Muscle layer of duodenum (tissue), 2 donors: ENCODE results near the gene ZIC5.

Experiments used
- H3K27ac ChIP-seq: one replicate; pipeline ENCODE4 v1.7.0; 2013; ENCODE audit warnings: mild to moderate bottlenecking, low read length
- H3K27me3 ChIP-seq: one replicate; pipeline ENCODE4 v1.7.0; 2013; ENCODE audit warnings: low read depth, mild to moderate bottlenecking, control low read depth, low read length
- H3K36me3 ChIP-seq, 2 donors: one replicate each; pipeline ENCODE4 v1.7.0; 2013; ENCODE audit warnings: low read length in 2 of 2, control low read depth in 1 of 2, mild to moderate bottlenecking in 1 of 2; ENCODE audit not compliant: insufficient read depth in 2 of 2, control insufficient read depth in 1 of 2
- H3K4me1 ChIP-seq, 2 donors: one replicate each; pipeline ENCODE4 v1.7.0; 2013; ENCODE audit warnings: low read length in 2 of 2, mild to moderate bottlenecking in 2 of 2, control low read depth in 1 of 2, moderate library complexity in 1 of 2; ENCODE audit not compliant: insufficient read depth in 2 of 2, control insufficient read depth in 1 of 2
- H3K4me3 ChIP-seq, 2 donors: one replicate each; pipeline ENCODE4 v1.7.0; 2013; ENCODE audit warnings: low read length in 2 of 2, low read depth in 1 of 2, mild to moderate bottlenecking in 1 of 2
- H3K9me3 ChIP-seq, 2 donors: one replicate each; pipeline ENCODE4 v1.7.0; 2013; ENCODE audit warnings: low read length in 2 of 2, control low read depth in 1 of 2, mild to moderate bottlenecking in 1 of 2; ENCODE audit not compliant: control insufficient read depth in 1 of 2
- donor health status: healthy.

Gene ZIC5

GRCh38 chr13:99978799-99979452 lies 7.4 kb upstream of the ZIC5 start:
- no peak overlapping the region for H3K27ac ChIP-seq
- no peak overlapping the region for H3K4me3 ChIP-seq
- H3K27me3 ChIP-seq = peaks cover 79% of the 10 kb centered on the region
- no peaks in the 10 kb centered on the region for H3K36me3 ChIP-seq
- H3K4me1 ChIP-seq = peaks cover 0 to 49% of the 10 kb centered on the region in 2 donors
- peaks cover 6 to 15% of the 10 kb centered on the region in 2 donors for H3K9me3 ChIP-seq

GRCh38 chr13:99977912-99978798 lies 6.6 kb upstream of the ZIC5 start:
- Histone ChIP-seq H3K9me3 (peaks cover 6 to 19% of the 10 kb centered on the region in 2 donors), H3K4me1 (peaks cover 0 to 46% of the 10 kb centered on the region in 2 donors), H3K27me3 (peaks cover 79% of the 10 kb centered on the region), H3K4me3 (no peak overlapping the region), H3K27ac (no peak overlapping the region), H3K36me3 (no peaks in the 10 kb centered on the region)

GRCh38 chr13:99977334-99977911 lies 5.9 kb upstream of the ZIC5 start:
- Histone ChIP-seq H3K4me3 (no peak overlapping the region), H3K27ac (no peak overlapping the region), H3K4me1 (peaks cover 0 to 39% of the 10 kb centered on the region in 2 donors), H3K36me3 (no peaks in the 10 kb centered on the region), H3K27me3 (peaks cover 79% of the 10 kb centered on the region), H3K9me3 (peaks cover 6 to 19% of the 10 kb centered on the region in 2 donors)

- Histone ChIP-seq H3K27ac (no peak overlapping the region), H3K9me3 (peaks cover 6 to 19% of the 10 kb centered on the region in 2 donors), H3K36me3 (no peaks in the 10 kb centered on the region), H3K27me3 (peaks cover 88% of the 10 kb centered on the region), H3K4me3 (no peak overlapping the region), H3K4me1 (peaks cover 0 to 37% of the 10 kb centered on the region in 2 donors)
Measured at GRCh38 chr13:99976575-99976974, 5.0 kb upstream of the ZIC5 start.

- H3K4me1 ChIP-seq = peaks cover 0 to 37% of the 10 kb centered on the region in 2 donors
Measured at GRCh38 chr13:99975626-99976025, 4.1 kb upstream of the ZIC5 start.

GRCh38 chr13:99974939-99975561 lies 3.5 kb upstream of the ZIC5 start:
- H3K27ac ChIP-seq = no peak overlapping the region
- H3K4me1 ChIP-seq = peaks cover 0 to 34% of the 10 kb centered on the region in 2 donors
- H3K27me3 ChIP-seq = peaks cover 89% of the 10 kb centered on the region
- peaks cover 6 to 19% of the 10 kb centered on the region in 2 donors for H3K9me3 ChIP-seq
- H3K4me3 ChIP-seq = no peak overlapping the region
- no peaks in the 10 kb centered on the region for H3K36me3 ChIP-seq

More at GRCh38 chr13:99975626-99976025, 4.1 kb upstream of the ZIC5 start:
- H3K36me3 ChIP-seq = no peaks in the 10 kb centered on the region
- no peak overlapping the region for H3K27ac ChIP-seq
- H3K4me3 ChIP-seq = no peak overlapping the region
- H3K9me3 ChIP-seq = peaks cover 6 to 19% of the 10 kb centered on the region in 2 donors
- H3K27me3 ChIP-seq = peaks cover 92% of the 10 kb centered on the region

- Histone ChIP-seq H3K27ac (no peak overlapping the region), H3K9me3 (peaks cover 6 to 19% of the 10 kb centered on the region in 2 donors), H3K4me3 (no peak overlapping the region), H3K4me1 (peaks cover 0 to 34% of the 10 kb centered on the region in 2 donors), H3K36me3 (no peaks in the 10 kb centered on the region), H3K27me3 (peaks cover 83% of the 10 kb centered on the region)
Measured at GRCh38 chr13:99974296-99974938, 2.9 kb upstream of the ZIC5 start.

GRCh38 chr13:99973808-99974185 lies 2.2 kb upstream of the ZIC5 start:
- peaks cover 83% of the 10 kb centered on the region for H3K27me3 ChIP-seq

GRCh38 chr13:99973163-99973807 lies 1.7 kb upstream of the ZIC5 start:
- H3K9me3 ChIP-seq = peaks cover 6 to 19% of the 10 kb centered on the region in 2 donors
- peaks cover 0 to 35% of the 10 kb centered on the region in 2 donors for H3K4me1 ChIP-seq
- H3K4me3 ChIP-seq = no peak overlapping the region
- H3K36me3 ChIP-seq = no peaks in the 10 kb centered on the region
- no peak overlapping the region for H3K27ac ChIP-seq
- H3K27me3 ChIP-seq = peaks cover 83% of the 10 kb centered on the region

More at GRCh38 chr13:99973808-99974185, 2.2 kb upstream of the ZIC5 start:
- no peak overlapping the region for H3K4me3 ChIP-seq
- H3K27ac ChIP-seq = no peak overlapping the region
- peaks cover 0 to 35% of the 10 kb centered on the region in 2 donors for H3K4me1 ChIP-seq
- peaks cover 6 to 19% of the 10 kb centered on the region in 2 donors for H3K9me3 ChIP-seq
- H3K36me3 ChIP-seq = no peaks in the 10 kb centered on the region

GRCh38 chr13:99972190-99972731 lies 694 bp upstream of the ZIC5 start:
- Histone ChIP-seq H3K4me1 (peaks cover 0 to 38% of the 10 kb centered on the region in 2 donors), H3K36me3 (no peaks in the 10 kb centered on the region), H3K27me3 (peaks cover 83% of the 10 kb centered on the region), H3K9me3 (peaks cover 6 to 19% of the 10 kb centered on the region in 2 donors), H3K4me3 (no peak overlapping the region), H3K27ac (no peak overlapping the region)
